H1 (cell line): ENCODE data around the gene MGST2.

Experiments
- CREB1 ChIP-seq: IDR thresholded peaks from 2 replicates; pipeline ENCODE4 v1.6.1; 2012; ENCODE audit warnings: inconsistent platforms
- KDM4A ChIP-seq: IDR thresholded peaks from one replicate; pipeline ENCODE4 v1.7.1; 2012; ENCODE audit warnings: low read depth, mild to moderate bottlenecking, moderate library complexity, low read length, inconsistent platforms; ENCODE audit not compliant: severe bottlenecking
- SIRT6 ChIP-seq: IDR thresholded peaks from one replicate; pipeline ENCODE4 v1.7.1; 2012; ENCODE audit warnings: low read length, inconsistent platforms
- SIX5 ChIP-seq: IDR thresholded peaks from 2 replicates; pipeline ENCODE4 v1.6.1; 2011; ENCODE audit warnings: mild to moderate bottlenecking, low read depth, low read length

DNA sequence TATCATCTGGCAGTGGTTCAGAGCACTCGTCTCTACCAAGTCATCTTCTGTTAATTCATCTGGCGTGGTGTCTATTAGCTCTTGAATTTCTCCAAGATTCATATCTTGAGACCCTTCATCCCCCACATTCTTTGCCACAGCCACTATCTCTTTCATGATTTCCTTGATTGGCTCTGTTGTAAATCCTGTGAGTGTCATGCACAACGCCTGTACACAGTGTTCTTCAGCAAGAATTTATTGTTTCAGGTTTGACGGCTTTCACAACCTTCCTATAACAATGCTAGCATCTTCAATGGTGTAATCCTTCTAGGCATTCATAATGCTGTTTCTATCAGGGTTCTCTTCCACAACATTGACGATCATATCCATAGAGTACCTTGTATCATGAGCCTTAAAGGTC lies 30.9 kb downstream of the MGST2 start:
- TF ChIP-seq SIX5 = no peak
- no peak for TF ChIP-seq SIRT6
- no peak for TF ChIP-seq CREB1
- no peak for TF ChIP-seq KDM4A
